OCI-LY1 (cell line): ENCODE measurements around the gene ARHGAP24.

Experiments used
- H2AFZ ChIP-seq: fragments of 200-600 bp; sonication (generic), shearing (Covaris generic); 2 replicates; pipeline ENCODE4 v1.6.0; 2014; ENCODE audit warnings: antibody characterized with exemption, mild to moderate bottlenecking, low read length
- H3F3A ChIP-seq: fragments of 200-600 bp; sonication (generic), shearing (Covaris generic); 2 replicates; pipeline ENCODE4 v1.6.0; 2014; ENCODE audit warnings: mild to moderate bottlenecking, antibody characterized with exemption, low read length, moderate library complexity; ENCODE audit not compliant: insufficient read depth
- H3K27ac ChIP-seq: fragments of 200-600 bp; sonication (generic); 2 replicates; pipeline ENCODE4 v1.5.1; 2014; ENCODE audit warnings: low read length, mixed run types, mild to moderate bottlenecking, low read depth; ENCODE audit not compliant: poor library complexity, severe bottlenecking
- H3K27me3 ChIP-seq: fragments of 200-600 bp; sonication (generic); 2 replicates; pipeline ENCODE4 v1.6.0; 2014; ENCODE audit warnings: antibody characterized with exemption, mild to moderate bottlenecking, low read length, moderate library complexity; ENCODE audit not compliant: insufficient read depth
- H3K36me3 ChIP-seq: fragments of 200-600 bp; sonication (generic); 2 replicates; pipeline ENCODE4 v1.6.1; 2014; ENCODE audit warnings: mild to moderate bottlenecking, antibody characterized with exemption, low read length, moderate library complexity, mixed read lengths; ENCODE audit not compliant: insufficient read depth
- H3K4me1 ChIP-seq: fragments of 200-600 bp; sonication (generic); 2 replicates; pipeline ENCODE4 v1.5.1; 2014; ENCODE audit warnings: mild to moderate bottlenecking, low read length, moderate library complexity; ENCODE audit not compliant: insufficient read depth, severe bottlenecking
- H3K4me2 ChIP-seq: fragments of 200-600 bp; sonication (generic), shearing (Covaris generic); 2 replicates; pipeline ENCODE4 v1.6.1; 2014; ENCODE audit warnings: low read length
- H3K4me3 ChIP-seq: fragments of 200-600 bp; sonication (generic); 2 replicates; pipeline ENCODE4 v1.5.1; 2014; ENCODE audit warnings: low read length, low read depth, mild to moderate bottlenecking, mixed read lengths; ENCODE audit not compliant: poor library complexity, severe bottlenecking
- H3K79me2 ChIP-seq: fragments of 200-600 bp; shearing (Covaris generic); 2 replicates; pipeline ENCODE4 v1.6.1; 2016; ENCODE audit warnings: mixed run types, low read length, mixed read lengths; ENCODE audit not compliant: insufficient read depth
- H3K9ac ChIP-seq: fragments of 200-600 bp; sonication (generic), shearing (Covaris generic); 2 replicates; pipeline ENCODE4 v1.6.1; 2014; ENCODE audit warnings: mild to moderate bottlenecking, low read length, mixed read lengths
- H3K9me2 ChIP-seq: fragments of 200-600 bp; sonication (generic), shearing (Covaris generic); 2 replicates; pipeline ENCODE4 v1.6.1; 2014; ENCODE audit warnings: low read depth, mild to moderate bottlenecking, low read length, mixed read lengths
- H3K9me3 ChIP-seq: fragments of 200-600 bp; shearing (Covaris generic); 2 replicates; pipeline ENCODE4 v1.6.1; 2014; ENCODE audit warnings: low read length, mixed read lengths
- H4K20me1 ChIP-seq: fragments of 200-600 bp; sonication (generic), shearing (Covaris generic); 2 replicates; pipeline ENCODE4 v1.6.0; 2016; ENCODE audit warnings: mild to moderate bottlenecking, low read length; ENCODE audit not compliant: insufficient read depth
- CTCF ChIP-seq: fragments of 200-600 bp; sonication (generic), shearing (Covaris generic); IDR thresholded peaks from 2 replicates; pipeline ENCODE4 v1.5.1; 2017; ENCODE audit warnings: mild to moderate bottlenecking, antibody characterized with exemption, low read length, moderate library complexity, mixed read lengths
- EZH2 ChIP-seq: fragments of 200-600 bp; sonication (generic), shearing (Covaris generic); IDR thresholded peaks from 2 replicates; pipeline ENCODE4 v1.8.0; 2017; ENCODE audit warnings: borderline replicate concordance, mixed run types, mild to moderate bottlenecking, antibody characterized with exemption, low read length, moderate library complexity, mixed read lengths

The ARHGAP24 gene

GRCh38 chr4:85701861-85702321 lies 226.9 kb downstream of the ARHGAP24 start:
- Histone ChIP-seq H4K20me1 (no peaks in the 10 kb centered on the region), H3K27ac (peak overlapping the region; percentile 99), H3K79me2 (peaks cover 31% of the 10 kb centered on the region), H3F3A (peaks cover 11% of the 10 kb centered on the region), H3K9me3 (no peaks in the 10 kb centered on the region), H2AFZ (no peak overlapping the region), H3K36me3 (peaks cover 37% of the 10 kb centered on the region), H3K27me3 (no peaks in the 10 kb centered on the region), H3K9ac (peak overlapping the region; percentile 71), H3K4me3 (no peak overlapping the region), H3K4me1 (peaks cover 86% of the 10 kb centered on the region), H3K9me2 (no peaks in the 10 kb centered on the region), H3K4me2 (peak overlapping the region; percentile 57)
- TF ChIP-seq EZH2 (no peak), CTCF (no peak)

DNA sequence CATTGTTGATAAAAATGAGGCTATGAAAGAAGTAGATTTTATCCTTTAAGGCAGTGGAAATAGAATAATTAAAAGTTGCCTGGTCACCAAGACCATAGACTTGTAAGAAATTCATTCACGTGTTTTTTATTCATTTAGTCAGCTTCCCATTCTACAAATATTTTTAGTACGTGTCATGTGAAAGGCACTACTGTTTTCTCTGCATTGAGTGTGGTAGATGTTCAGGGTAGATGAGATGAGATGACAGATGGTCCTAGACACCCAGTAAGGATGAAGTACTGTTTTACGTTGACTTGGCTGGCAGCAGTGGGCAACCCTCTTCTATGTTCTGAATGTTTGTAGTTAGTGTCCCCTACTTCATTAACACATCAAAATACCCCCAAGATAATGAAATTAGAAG lies 228.1 kb downstream of the ARHGAP24 start:
- Histone ChIP-seq H3K4me3 (peak overlapping the region; percentile 31), H3K9me2 (no peaks in the 10 kb centered on the region), H4K20me1 (no peaks in the 10 kb centered on the region), H3K27ac (peak overlapping the region; percentile 99), H2AFZ (no peak overlapping the region), H3K9me3 (no peaks in the 10 kb centered on the region), H3K36me3 (peaks cover 39% of the 10 kb centered on the region), H3K4me1 (peaks cover 90% of the 10 kb centered on the region), H3K27me3 (no peaks in the 10 kb centered on the region), H3F3A (peaks cover 11% of the 10 kb centered on the region), H3K4me2 (peak overlapping the region; percentile 57), H3K79me2 (peaks cover 31% of the 10 kb centered on the region), H3K9ac (peak overlapping the region; percentile 71)
- no peak for TF ChIP-seq EZH2
- TF ChIP-seq CTCF: no peak

- Histone ChIP-seq H3F3A (no peaks in the 10 kb centered on the region), H3K27me3 (no peaks in the 10 kb centered on the region), H3K9me3 (no peaks in the 10 kb centered on the region; the same call in 1 of the 2 replicates), H3K9ac (peak overlapping the region; percentile 28), H3K9me2 (no peaks in the 10 kb centered on the region), H3K4me1 (peaks cover 59% of the 10 kb centered on the region), H3K27ac (peak overlapping the region; percentile 78), H3K79me2 (peaks cover 45% of the 10 kb centered on the region), H3K36me3 (peaks cover 71% of the 10 kb centered on the region), H3K4me2 (peak overlapping the region; percentile 43), H3K4me3 (peak overlapping the region; percentile 2), H4K20me1 (no peaks in the 10 kb centered on the region), H2AFZ (no peak overlapping the region)
- TF ChIP-seq EZH2 (no peak), CTCF (no peak)
Measured at GRCh38 chr4:85707611-85708010, 232.7 kb downstream of the ARHGAP24 start.
